WTC11 (cell line): ENCODE data around the gene CACNA1D.

ENCODE experiments used
- CREM ChIP-seq: sonication (generic); formaldehyde crosslinking; IDR thresholded peaks from 2 replicates; pipeline ENCODE4 v1.8.1; 2022; ENCODE audit warnings: mild to moderate bottlenecking, missing genetic modification reagents, moderate library complexity
- CTCF ChIP-seq: fragments of 200-600 bp; IDR thresholded peaks from 2 replicates; pipeline ENCODE4 v1.8.0; 2022; ENCODE audit warnings: antibody characterized with exemption
- E2F4 ChIP-seq: sonication (generic); formaldehyde crosslinking; IDR thresholded peaks from 2 replicates; pipeline ENCODE4 v1.8.1; 2022; ENCODE audit warnings: low read depth, mild to moderate bottlenecking, moderate library complexity, missing genetic modification reagents, borderline replicate concordance
- ETV6 ChIP-seq: sonication (generic); formaldehyde crosslinking; IDR thresholded peaks from 2 replicates; pipeline ENCODE4 v1.8.1; 2022; ENCODE audit warnings: mild to moderate bottlenecking, missing genetic modification reagents
- FOXK1 ChIP-seq: sonication (generic); formaldehyde crosslinking; IDR thresholded peaks from 2 replicates; pipeline ENCODE4 v1.8.0; 2022; ENCODE audit warnings: mild to moderate bottlenecking, moderate library complexity, missing genetic modification reagents
- SP1 ChIP-seq: sonication (generic); formaldehyde crosslinking; conservative IDR thresholded peaks from 2 replicates; pipeline ENCODE4 v1.8.1; 2022; ENCODE audit warnings: missing genetic modification reagents
- TEAD4 ChIP-seq: sonication (generic); formaldehyde crosslinking; IDR thresholded peaks from 2 replicates; pipeline ENCODE4 v1.8.0; 2022; ENCODE audit warnings: mild to moderate bottlenecking, missing genetic modification reagents
- ZBTB21 ChIP-seq: sonication (generic); formaldehyde crosslinking; IDR thresholded peaks from 2 replicates; pipeline ENCODE4 v1.8.1; 2023; ENCODE audit warnings: mild to moderate bottlenecking, missing genetic modification reagents, borderline replicate concordance
- ZNF138 ChIP-seq: sonication (generic); formaldehyde crosslinking; conservative IDR thresholded peaks from 2 replicates; pipeline ENCODE4 v1.8.1; 2022; ENCODE audit warnings: mild to moderate bottlenecking, moderate library complexity, missing genetic modification reagents
- TF ChIP-seq, protein P1 (sequence below): sonication (generic); formaldehyde crosslinking; IDR thresholded peaks from 2 replicates; pipeline ENCODE4 v1.8.0; 2023; ENCODE audit warnings: missing genetic modification reagents, mild to moderate bottlenecking, borderline replicate concordance
- TF ChIP-seq, protein P2 (sequence below): sonication (generic); formaldehyde crosslinking; IDR thresholded peaks from 2 replicates; pipeline ENCODE4 v1.8.0; 2022; ENCODE audit warnings: missing genetic modification reagents

- TF ChIP-seq ETV6 (CRISPR knock-in tag) (no peak), ZNF138 (CRISPR knock-in tag) (no peak), SP1 (CRISPR knock-in tag) (no peak), E2F4 (CRISPR knock-in tag) (no peak), CTCF (no peak), ZBTB21 (CRISPR knock-in tag) (no peak), TEAD4 (CRISPR knock-in tag) (no peak), CREM (CRISPR knock-in tag) (no peak), FOXK1 (CRISPR knock-in tag) (no peak)
- TF ChIP-seq, protein P1, sequence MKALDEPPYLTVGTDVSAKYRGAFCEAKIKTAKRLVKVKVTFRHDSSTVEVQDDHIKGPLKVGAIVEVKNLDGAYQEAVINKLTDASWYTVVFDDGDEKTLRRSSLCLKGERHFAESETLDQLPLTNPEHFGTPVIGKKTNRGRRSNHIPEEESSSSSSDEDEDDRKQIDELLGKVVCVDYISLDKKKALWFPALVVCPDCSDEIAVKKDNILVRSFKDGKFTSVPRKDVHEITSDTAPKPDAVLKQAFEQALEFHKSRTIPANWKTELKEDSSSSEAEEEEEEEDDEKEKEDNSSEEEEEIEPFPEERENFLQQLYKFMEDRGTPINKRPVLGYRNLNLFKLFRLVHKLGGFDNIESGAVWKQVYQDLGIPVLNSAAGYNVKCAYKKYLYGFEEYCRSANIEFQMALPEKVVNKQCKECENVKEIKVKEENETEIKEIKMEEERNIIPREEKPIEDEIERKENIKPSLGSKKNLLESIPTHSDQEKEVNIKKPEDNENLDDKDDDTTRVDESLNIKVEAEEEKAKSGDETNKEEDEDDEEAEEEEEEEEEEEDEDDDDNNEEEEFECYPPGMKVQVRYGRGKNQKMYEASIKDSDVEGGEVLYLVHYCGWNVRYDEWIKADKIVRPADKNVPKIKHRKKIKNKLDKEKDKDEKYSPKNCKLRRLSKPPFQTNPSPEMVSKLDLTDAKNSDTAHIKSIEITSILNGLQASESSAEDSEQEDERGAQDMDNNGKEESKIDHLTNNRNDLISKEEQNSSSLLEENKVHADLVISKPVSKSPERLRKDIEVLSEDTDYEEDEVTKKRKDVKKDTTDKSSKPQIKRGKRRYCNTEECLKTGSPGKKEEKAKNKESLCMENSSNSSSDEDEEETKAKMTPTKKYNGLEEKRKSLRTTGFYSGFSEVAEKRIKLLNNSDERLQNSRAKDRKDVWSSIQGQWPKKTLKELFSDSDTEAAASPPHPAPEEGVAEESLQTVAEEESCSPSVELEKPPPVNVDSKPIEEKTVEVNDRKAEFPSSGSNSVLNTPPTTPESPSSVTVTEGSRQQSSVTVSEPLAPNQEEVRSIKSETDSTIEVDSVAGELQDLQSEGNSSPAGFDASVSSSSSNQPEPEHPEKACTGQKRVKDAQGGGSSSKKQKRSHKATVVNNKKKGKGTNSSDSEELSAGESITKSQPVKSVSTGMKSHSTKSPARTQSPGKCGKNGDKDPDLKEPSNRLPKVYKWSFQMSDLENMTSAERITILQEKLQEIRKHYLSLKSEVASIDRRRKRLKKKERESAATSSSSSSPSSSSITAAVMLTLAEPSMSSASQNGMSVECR: no peak
- TF ChIP-seq, protein P2, sequence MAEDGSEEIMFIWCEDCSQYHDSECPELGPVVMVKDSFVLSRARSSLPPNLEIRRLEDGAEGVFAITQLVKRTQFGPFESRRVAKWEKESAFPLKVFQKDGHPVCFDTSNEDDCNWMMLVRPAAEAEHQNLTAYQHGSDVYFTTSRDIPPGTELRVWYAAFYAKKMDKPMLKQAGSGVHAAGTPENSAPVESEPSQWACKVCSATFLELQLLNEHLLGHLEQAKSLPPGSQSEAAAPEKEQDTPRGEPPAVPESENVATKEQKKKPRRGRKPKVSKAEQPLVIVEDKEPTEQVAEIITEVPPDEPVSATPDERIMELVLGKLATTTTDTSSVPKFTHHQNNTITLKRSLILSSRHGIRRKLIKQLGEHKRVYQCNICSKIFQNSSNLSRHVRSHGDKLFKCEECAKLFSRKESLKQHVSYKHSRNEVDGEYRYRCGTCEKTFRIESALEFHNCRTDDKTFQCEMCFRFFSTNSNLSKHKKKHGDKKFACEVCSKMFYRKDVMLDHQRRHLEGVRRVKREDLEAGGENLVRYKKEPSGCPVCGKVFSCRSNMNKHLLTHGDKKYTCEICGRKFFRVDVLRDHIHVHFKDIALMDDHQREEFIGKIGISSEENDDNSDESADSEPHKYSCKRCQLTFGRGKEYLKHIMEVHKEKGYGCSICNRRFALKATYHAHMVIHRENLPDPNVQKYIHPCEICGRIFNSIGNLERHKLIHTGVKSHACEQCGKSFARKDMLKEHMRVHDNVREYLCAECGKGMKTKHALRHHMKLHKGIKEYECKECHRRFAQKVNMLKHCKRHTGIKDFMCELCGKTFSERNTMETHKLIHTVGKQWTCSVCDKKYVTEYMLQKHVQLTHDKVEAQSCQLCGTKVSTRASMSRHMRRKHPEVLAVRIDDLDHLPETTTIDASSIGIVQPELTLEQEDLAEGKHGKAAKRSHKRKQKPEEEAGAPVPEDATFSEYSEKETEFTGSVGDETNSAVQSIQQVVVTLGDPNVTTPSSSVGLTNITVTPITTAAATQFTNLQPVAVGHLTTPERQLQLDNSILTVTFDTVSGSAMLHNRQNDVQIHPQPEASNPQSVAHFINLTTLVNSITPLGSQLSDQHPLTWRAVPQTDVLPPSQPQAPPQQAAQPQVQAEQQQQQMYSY: no peak
Measured at GRCh38 chr3:53715815-53716483, 221.5 kb downstream of the CACNA1D start.
